ENCODE data around the gene CREBBP.

Gene CREBBP

DNA sequence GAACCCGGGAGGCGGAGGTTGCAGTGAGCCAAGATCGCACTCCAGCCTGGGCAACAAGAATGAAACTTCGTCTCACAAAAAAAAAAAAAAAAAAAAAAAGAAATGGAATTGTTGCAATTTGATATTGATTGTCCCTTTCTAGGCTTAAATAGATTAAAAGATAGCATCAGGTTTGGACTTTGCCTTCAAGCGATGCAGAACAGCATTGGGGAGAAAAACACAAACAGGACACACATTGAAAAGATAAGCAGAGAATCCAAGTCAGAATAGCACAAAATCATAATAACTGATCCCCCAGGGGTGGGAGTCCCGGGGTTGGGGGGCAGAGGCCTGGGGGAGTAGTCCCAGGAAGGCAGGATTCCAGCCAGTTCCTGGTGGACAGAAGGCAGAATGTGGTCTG is 3.9 kb upstream of the CREBBP start:
- H3K27ac ChIP-seq = no peak overlapping the region
- peaks cover 0 to 8% (median 6%) of the 10 kb centered on the region in 4 donors for H3K4me1 ChIP-seq
- TF ChIP-seq, protein P1, sequence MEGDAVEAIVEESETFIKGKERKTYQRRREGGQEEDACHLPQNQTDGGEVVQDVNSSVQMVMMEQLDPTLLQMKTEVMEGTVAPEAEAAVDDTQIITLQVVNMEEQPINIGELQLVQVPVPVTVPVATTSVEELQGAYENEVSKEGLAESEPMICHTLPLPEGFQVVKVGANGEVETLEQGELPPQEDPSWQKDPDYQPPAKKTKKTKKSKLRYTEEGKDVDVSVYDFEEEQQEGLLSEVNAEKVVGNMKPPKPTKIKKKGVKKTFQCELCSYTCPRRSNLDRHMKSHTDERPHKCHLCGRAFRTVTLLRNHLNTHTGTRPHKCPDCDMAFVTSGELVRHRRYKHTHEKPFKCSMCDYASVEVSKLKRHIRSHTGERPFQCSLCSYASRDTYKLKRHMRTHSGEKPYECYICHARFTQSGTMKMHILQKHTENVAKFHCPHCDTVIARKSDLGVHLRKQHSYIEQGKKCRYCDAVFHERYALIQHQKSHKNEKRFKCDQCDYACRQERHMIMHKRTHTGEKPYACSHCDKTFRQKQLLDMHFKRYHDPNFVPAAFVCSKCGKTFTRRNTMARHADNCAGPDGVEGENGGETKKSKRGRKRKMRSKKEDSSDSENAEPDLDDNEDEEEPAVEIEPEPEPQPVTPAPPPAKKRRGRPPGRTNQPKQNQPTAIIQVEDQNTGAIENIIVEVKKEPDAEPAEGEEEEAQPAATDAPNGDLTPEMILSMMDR (IDR thresholded peaks at IDR 0.05) = no peak
- no peak for DNase-seq
- H3K9me3 ChIP-seq = no peaks in the 10 kb centered on the region
- H3K4me3 ChIP-seq = no peak overlapping the region
- H3K36me3 ChIP-seq = no peaks in the 10 kb centered on the region
- H3K27me3 ChIP-seq = no peaks in the 10 kb centered on the region
- intact Hi-C loops (cut with DNase I; ENCODE audit: low total_unique reads) = no loop called here

DNA sequence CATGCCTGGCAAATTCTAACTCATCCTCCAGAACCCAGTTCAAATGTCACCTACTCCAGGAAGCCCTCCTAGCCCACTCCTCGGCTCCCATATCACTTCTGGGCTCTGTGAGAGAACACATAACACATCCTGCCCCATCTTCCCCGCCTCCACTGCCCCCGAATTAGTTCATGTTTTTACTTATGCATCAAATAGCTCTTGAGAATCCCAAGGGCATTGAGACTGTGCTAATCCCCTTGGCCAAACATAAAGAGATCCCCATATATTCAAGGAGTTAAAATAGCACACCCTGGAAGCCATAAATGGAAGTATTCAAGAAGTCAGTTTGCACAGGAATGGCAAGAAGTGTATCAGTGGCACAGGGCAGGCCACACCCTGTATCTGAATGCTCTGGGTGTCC is 2.0 kb upstream of the CREBBP start:
- H3K36me3 ChIP-seq = no peaks in the 10 kb centered on the region
- no peak overlapping the region for H3K4me3 ChIP-seq
- intact Hi-C loops (cut with DNase I; ENCODE audit: low total_unique reads) = no loop called here
- no peak for DNase-seq
- no peaks in the 10 kb centered on the region for H3K27me3 ChIP-seq
- TF ChIP-seq, protein P1 (IDR thresholded peaks at IDR 0.05) = no peak
- H3K4me1 ChIP-seq = peaks cover 0 to 21% (median 14%) of the 10 kb centered on the region in 4 donors
- H3K27ac ChIP-seq = no peak overlapping the region
- H3K9me3 ChIP-seq = no peaks in the 10 kb centered on the region

DNA sequence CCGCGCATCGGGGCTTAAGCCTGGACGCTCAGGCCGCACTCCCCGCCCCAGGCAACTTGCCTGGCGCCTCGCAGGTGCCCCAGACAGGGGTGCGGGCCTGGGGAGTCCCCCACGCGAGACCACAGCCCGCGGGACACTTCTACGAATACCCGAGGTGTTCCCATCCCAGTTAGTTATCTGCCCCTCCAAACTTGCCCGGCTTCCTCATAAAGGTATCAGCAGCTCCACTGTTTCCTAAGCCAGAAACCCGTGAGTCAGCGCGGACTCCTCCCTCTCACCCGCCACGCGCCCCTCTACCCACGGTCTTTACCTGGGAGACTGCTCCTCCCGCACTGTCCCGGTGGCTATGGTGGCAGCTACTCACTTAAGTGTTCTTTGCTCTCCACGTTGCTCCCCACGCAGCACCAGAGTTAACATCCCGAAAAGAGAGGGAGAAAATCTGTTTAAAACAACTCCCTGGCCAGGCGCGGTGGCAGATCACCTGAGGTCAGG is 1.0 kb upstream of the CREBBP start:
- Histone ChIP-seq H3K4me1 (peaks cover 0 to 30% (median 23%) of the 10 kb centered on the region in 4 donors), H3K4me3 (peak overlapping the region; percentile 97 to 99), H3K27me3 (no peaks in the 10 kb centered on the region), H3K27ac (peak overlapping the region; percentile 75 to 93), H3K9me3 (no peaks in the 10 kb centered on the region), H3K36me3 (no peaks in the 10 kb centered on the region)
- TF ChIP-seq, protein P1 (IDR thresholded peaks at IDR 0.05) = no peak
- intact Hi-C loops (cut with DNase I; ENCODE audit: low total_unique reads) = no loop called here
- DNase-seq = peak in 1 of 2 donors; percentile 69

DNA sequence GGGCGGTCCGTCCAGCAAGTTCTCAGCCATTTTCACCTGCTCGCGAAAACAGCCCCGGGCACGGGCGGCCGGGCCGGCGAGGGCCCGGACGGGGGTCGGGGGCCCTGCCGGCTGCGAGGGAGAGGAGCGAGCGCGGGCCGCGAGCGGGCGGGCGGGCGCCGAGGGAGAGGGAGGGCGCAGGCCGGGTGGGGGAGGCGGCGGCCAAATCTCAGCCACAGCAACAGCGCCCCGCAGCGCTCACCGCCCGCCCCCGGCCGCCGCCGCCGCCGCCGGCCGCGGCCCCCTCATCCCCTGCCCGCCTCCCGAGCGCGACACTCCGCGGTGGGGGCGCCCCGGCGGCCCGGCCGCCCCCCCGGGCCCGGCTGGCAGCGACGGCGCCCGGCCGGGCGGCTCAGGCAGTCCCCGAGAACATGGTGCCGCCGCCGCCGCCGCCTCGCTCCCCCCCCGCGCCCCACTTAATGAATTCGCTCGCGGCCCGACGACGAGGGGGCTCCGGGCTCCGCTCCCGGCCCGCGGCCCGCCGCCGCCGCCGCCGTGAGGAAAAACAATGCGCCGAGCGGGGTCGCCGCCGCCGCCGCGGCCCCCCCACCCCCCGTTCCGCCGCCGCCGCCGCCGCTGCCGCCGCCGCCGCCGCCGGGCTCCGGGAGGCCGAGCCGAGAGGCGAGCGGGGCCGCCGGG is 487 bp downstream of the CREBBP start:
- Histone ChIP-seq H3K9me3 (no peaks in the 10 kb centered on the region), H3K4me1 (peaks cover 0 to 46% (median 36%) of the 10 kb centered on the region in 4 donors), H3K4me3 (peak overlapping the region; percentile 97 to 99), H3K36me3 (no peaks in the 10 kb centered on the region), H3K27ac (peak overlapping the region; percentile 79 to 93), H3K27me3 (no peaks in the 10 kb centered on the region)
- TF ChIP-seq, protein P1 (IDR thresholded peaks at IDR 0.05) = no peak
- intact Hi-C loops (cut with DNase I; ENCODE audit: low total_unique reads) = loop anchor here (2.0 to 5.0 kb wide), 3 partner anchors 161 to 348 kb away; no protein-coding TSS in a partner anchor
- DNase-seq = peak; percentile 67 to 88

DNA sequence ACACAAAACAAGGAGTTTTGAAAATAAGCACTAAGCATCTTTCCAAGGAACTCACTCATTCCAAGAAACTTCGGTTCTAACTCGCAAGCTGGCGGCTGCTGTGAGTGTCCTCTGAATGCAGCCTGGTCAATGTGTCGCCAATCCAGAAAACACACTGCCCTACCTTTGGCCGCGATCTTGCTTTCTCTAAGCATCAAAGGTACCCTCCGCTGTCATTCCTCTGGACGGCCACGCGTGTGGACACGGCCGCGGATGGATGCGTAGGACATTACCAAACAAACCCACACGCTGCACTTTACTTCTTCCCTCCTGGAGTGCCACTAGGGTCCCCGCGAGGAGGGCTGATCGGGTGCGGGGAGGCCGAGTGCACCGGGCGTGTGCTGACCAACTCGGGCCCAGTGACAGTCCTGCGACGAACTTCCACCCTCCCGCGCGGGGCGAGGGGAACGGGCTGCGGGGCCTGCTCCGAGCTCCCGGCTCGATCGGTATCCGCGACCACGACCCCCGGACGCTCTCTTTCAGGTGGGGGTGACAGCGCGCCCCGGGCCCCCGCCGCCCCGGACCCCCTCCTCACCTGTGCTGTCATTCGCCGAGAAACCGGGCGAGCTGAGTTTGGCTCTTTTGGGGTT is 1.1 kb downstream of the CREBBP start:
- peaks cover 0 to 52% (median 42%) of the 10 kb centered on the region in 4 donors for H3K4me1 ChIP-seq
- no peaks in the 10 kb centered on the region for H3K9me3 ChIP-seq
- peak overlapping the region; percentile 79 to 93 for H3K27ac ChIP-seq
- intact Hi-C loops (cut with DNase I; ENCODE audit: low total_unique reads) = loop anchor here (2.0 to 5.0 kb wide), 3 partner anchors 161 to 347 kb away; no protein-coding TSS in a partner anchor
- H3K4me3 ChIP-seq = peak overlapping the region; percentile 97 to 99
- TF ChIP-seq, protein P1 (IDR thresholded peaks at IDR 0.05) = no peak
- no peaks in the 10 kb centered on the region for H3K36me3 ChIP-seq
- H3K27me3 ChIP-seq = no peaks in the 10 kb centered on the region
- peak in 1 of 2 donors; percentile 71 for DNase-seq
